Bronchial epithelial cell (primary cell): ENCODE measurements around the gene PTRHD1. TPM values are rescaled to one million over a fixed set of nuclear protein-coding genes. Genes with fewer than 3 reads are reported as not detected.
"Not testable (repeated sequence)": the region's sequence is repeated elsewhere in the genome, so short reads cannot be mapped to it uniquely, and the experiment has no call there.

Experiments
- DNase-seq: peaks from one replicate; pipeline ENCODE4 v3.0.0-alpha.2; 2010; ENCODE audit warnings: low read depth
- FAIRE-seq: peaks from 2 replicates; lab custom pipeline; 2011; peaks lifted over from hg19 to GRCh38; lab: Jason Lieb, UNC
- H3K27me3 ChIP-seq: 2 replicates; pipeline ENCODE4 v1.5.1; 2011; ENCODE audit warnings: low read length; ENCODE audit not compliant: control insufficient read depth, insufficient read depth
- H3K36me3 ChIP-seq: 2 replicates; pipeline ENCODE4 v1.5.1; 2011; ENCODE audit warnings: low read length; ENCODE audit not compliant: control insufficient read depth, insufficient read depth
- H3K4me3 ChIP-seq: 2 replicates; pipeline ENCODE4 v1.5.1; 2011; ENCODE audit warnings: mild to moderate bottlenecking, low read depth, low read length, control low read depth
- total RNA-seq: library from RNA; depleted of rRNA; stranded (reverse); fragments of >200 nt; gene quantifications from 2 replicates; pipeline ENCODE4 v1.2.1, GENCODE V29; 2014
- TF ChIP-seq, protein P1 (sequence below): IDR thresholded peaks from 2 replicates; pipeline ENCODE4 v1.5.1; 2011; ENCODE audit warnings: mild to moderate bottlenecking, moderate library complexity, low read length, control low read depth, inconsistent platforms; ENCODE audit not compliant: insufficient read depth, severe bottlenecking

PTRHD1 gene
- total RNA-seq, 1 donor from 2014 or later: 11.8 TPM

DNA sequence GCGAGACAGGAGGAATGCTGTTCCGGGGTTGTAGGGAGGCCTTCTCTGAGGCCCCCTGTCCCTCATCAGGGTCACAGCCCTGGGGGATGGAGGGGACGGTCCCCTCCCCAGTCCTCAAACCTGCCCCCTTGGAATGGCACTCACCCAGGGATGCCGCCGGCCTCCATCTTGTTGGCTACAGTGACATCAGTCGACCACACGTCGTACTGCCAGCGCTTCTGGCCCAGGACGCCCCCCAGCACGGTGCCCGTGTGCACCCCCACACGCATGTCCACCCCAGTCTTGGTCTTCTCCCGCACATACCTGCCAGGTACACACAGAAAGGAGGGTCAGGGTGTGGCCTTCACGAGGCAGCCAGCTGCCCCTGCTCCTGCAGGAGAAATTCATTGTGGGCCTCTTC is 46.5 kb upstream of the PTRHD1 start:
- peaks cover 7% of the 10 kb centered on the region for H3K36me3 ChIP-seq
- no peak for DNase-seq
- H3K4me3 ChIP-seq: no peak overlapping the region
- TF ChIP-seq, protein P1, sequence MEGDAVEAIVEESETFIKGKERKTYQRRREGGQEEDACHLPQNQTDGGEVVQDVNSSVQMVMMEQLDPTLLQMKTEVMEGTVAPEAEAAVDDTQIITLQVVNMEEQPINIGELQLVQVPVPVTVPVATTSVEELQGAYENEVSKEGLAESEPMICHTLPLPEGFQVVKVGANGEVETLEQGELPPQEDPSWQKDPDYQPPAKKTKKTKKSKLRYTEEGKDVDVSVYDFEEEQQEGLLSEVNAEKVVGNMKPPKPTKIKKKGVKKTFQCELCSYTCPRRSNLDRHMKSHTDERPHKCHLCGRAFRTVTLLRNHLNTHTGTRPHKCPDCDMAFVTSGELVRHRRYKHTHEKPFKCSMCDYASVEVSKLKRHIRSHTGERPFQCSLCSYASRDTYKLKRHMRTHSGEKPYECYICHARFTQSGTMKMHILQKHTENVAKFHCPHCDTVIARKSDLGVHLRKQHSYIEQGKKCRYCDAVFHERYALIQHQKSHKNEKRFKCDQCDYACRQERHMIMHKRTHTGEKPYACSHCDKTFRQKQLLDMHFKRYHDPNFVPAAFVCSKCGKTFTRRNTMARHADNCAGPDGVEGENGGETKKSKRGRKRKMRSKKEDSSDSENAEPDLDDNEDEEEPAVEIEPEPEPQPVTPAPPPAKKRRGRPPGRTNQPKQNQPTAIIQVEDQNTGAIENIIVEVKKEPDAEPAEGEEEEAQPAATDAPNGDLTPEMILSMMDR: no peak
- FAIRE-seq: no peak
- H3K27me3 ChIP-seq: no peaks in the 10 kb centered on the region

GRCh38 chr2:24838541-24838940 is 45.4 kb upstream of the PTRHD1 start:
- no peak overlapping the region for H3K4me3 ChIP-seq
- no peak for FAIRE-seq
- H3K27me3 ChIP-seq: no peaks in the 10 kb centered on the region
- TF ChIP-seq, protein P1: no peak
- peaks cover 7% of the 10 kb centered on the region for H3K36me3 ChIP-seq
- no peak for DNase-seq

- H3K4me3 ChIP-seq: no peak overlapping the region
- no peak for DNase-seq
- H3K27me3 ChIP-seq: no peaks in the 10 kb centered on the region
- no peak for FAIRE-seq
- TF ChIP-seq, protein P1: no peak
- peaks cover 7% of the 10 kb centered on the region for H3K36me3 ChIP-seq
These were observed 44.9 kb upstream of the PTRHD1 start for GRCh38 chr2:24837996-24838513.

GRCh38 chr2:24836706-24837105 is 43.5 kb upstream of the PTRHD1 start:
- peaks cover 7% of the 10 kb centered on the region for H3K36me3 ChIP-seq
- FAIRE-seq (no peak), DNase-seq (no peak)
- TF ChIP-seq, protein P1: no peak
- H3K27me3 ChIP-seq: no peaks in the 10 kb centered on the region
- no peak overlapping the region for H3K4me3 ChIP-seq

DNA sequence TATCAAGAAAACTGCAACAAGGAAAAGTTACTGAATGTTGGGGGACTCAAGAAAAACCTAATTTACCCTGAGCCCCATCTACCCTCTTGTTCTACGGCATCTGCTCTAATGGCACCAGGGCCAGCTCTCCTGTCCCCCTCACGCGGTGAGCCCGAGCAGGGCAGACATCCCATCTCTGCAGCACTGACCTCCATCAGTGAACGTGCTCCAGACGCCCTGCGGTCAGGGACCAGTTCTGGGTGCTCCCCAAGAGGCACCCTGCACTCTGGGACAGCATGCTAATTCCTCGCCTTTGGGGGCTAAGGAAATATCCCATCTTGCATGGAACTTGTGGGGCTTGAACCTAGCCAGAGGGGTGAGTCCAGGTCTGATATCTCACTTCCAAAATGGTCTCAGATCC is 43.0 kb upstream of the PTRHD1 start:
- Histone ChIP-seq H3K4me3 (no peak overlapping the region), H3K27me3 (no peaks in the 10 kb centered on the region), H3K36me3 (peaks cover 7% of the 10 kb centered on the region)
- TF ChIP-seq, protein P1: no peak
- DNase-seq (no peak), FAIRE-seq (no peak)

DNA sequence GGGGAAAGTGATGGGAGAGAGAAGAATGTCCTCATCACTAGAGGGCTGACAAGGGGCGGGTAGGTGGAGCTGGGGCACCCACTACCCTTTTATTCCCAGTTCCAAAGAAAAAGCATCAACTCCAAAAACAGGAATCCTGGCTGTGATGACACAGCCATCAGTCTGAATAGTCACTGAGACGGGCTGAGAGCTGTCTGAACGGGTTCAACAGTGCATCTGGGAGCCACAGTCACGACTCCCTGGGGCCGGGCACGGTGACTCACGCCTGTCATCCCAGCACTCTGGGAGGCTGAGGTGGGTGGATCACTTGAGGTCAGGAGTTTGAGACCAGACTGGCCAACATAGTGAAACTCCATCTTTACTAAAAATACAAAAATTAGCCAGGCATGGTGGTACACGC is 42.2 kb upstream of the PTRHD1 start:
- FAIRE-seq, H3K36me3 ChIP-seq, H3K27me3 ChIP-seq, H3K4me3 ChIP-seq: not testable (repeated sequence)
- peak; percentile 71 for DNase-seq
